Activated naive CD8-positive, alpha-beta T cell treated with anti-CD3 and anti-CD28 coated beads, Interleukin-2, amount 50 U/mL, for 24 hours (primary cell): Measurements from ENCODE around the gene ASB16.

Experiments
- ATAC-seq: fragments of 150-1000 bp; cut with Tn5 transposase; one replicate; pipeline ENCODE4 v1.10.0; 2021
- DNase-seq: peaks from one replicate; pipeline ENCODE4 v3.0.0; 2021
- H3K27ac Mint-ChIP-seq: one replicate; pipeline ENCODE4 v1.8.0; 2021; ENCODE audit warnings: mild to moderate bottlenecking, mixed read lengths
- H3K27me3 Mint-ChIP-seq: one replicate; pipeline ENCODE4 v1.8.0; 2021; ENCODE audit warnings: mixed read lengths
- H3K36me3 Mint-ChIP-seq: one replicate; pipeline ENCODE4 v1.8.0; 2021; ENCODE audit warnings: low read depth, mixed read lengths
- H3K4me1 Mint-ChIP-seq: one replicate; pipeline ENCODE4 v1.8.0; 2021; ENCODE audit warnings: mixed read lengths
- H3K4me3 Mint-ChIP-seq: one replicate; pipeline ENCODE4 v1.8.0; 2021; ENCODE audit warnings: mild to moderate bottlenecking, moderate library complexity, mixed read lengths
- H3K9me3 Mint-ChIP-seq: one replicate; pipeline ENCODE4 v1.8.0; 2021; ENCODE audit warnings: mixed read lengths

ASB16 gene

DNA sequence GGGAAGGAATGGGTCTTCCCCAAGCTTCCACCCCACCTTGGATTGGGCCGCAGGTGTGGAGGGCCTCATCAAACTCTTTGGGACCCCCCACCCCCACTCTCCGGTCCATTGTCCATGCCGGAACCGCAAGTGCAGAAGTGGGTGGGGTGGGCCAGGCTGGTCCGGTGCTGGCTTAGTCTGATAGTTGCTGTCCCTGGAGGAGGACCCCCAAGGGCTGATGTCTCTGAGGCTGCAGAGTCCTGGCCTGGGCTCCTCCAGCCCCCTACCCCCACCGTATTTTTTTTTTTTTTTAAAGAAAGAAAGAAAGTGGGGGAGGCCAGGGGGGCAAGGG is 36.3 kb downstream of the ASB16 start:
- Mint-ChIP-seq H3K27ac (no peak overlapping the region), H3K27me3 (no peaks in the 10 kb centered on the region), H3K36me3 (peaks cover 34% of the 10 kb centered on the region), H3K4me1 (peaks cover 50% of the 10 kb centered on the region), H3K9me3 (no peaks in the 10 kb centered on the region), H3K4me3 (no peak overlapping the region)
- DNase-seq (no peak), ATAC-seq (no peak)

DNA sequence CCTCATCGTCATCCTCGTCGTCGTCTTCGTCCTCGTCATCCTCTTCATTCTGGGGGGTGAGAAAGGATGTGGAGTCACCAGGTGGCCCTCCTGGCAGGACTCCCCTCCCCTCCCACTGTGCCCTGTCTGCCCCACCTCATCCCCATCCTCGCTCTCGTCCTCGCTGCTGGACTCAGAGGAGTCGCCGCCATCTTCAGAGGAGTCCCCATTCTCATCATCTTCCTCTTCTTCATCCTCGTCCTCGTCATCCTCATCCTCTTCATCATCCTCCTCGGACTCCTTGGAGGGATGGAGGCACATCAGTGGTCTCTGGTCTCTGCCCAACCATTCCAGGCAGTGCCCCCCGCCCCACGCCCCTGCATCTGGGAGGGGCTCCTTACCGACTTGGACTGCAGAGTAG is 36.8 kb downstream of the ASB16 start:
- no peak for DNase-seq
- Mint-ChIP-seq H3K4me3 (no peak overlapping the region), H3K9me3 (no peaks in the 10 kb centered on the region), H3K27ac (no peak overlapping the region), H3K4me1 (peaks cover 52% of the 10 kb centered on the region), H3K27me3 (no peaks in the 10 kb centered on the region), H3K36me3 (peaks cover 34% of the 10 kb centered on the region)
- no peak for ATAC-seq

DNA sequence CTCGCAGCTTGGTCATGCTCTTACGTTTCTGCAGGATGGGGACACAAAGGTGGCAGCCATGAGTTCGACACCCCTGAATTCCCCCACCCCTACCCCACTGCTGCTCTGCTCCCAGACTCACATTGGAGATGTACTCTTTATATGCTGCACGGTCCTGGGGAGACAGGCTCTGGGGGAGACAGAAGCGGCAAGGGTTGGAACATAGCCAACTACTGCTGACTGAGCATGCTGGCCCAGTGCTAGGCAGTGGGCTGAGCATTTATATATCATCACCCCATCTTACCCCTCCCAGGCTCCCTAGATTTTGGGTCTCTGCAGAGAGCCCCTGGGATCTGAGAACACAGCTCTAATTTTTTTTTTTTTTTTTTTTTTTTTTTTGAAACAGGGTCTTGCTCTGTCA is 37.2 kb downstream of the ASB16 start:
- Mint-ChIP-seq H3K4me1 (peaks cover 54% of the 10 kb centered on the region), H3K9me3 (no peaks in the 10 kb centered on the region), H3K27ac (peak overlapping the region; percentile 90), H3K36me3 (peaks cover 34% of the 10 kb centered on the region), H3K27me3 (no peaks in the 10 kb centered on the region), H3K4me3 (no peak overlapping the region)
- no peak for DNase-seq
- ATAC-seq, result no peak

DNA sequence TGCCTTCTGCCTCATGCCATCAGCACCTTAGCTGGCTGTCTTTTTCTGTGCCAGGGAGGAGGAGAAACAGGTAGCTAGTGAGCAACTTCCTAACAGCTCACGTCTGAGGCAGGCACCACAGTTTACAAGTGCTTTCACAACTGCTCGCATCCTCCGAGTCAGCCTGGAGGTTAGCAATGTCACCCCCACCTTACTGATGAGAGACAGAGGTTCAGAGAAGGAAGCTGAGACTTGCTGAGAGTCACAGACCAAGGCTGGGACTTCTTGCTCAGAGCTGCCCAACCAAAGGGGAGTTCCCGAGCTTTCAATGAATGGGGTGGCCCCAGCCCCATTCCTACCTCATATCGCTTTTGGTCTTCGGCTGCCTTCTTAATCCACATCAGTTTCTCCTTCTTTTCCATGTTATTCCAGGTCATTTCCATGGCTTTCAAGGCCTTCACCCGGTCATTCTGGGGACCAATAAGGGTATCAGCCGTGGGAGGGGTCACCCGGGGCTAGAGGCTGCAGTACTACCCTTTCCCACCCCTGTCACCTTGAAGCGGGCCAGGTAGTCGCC is 39.4 kb downstream of the ASB16 start:
- H3K27ac Mint-ChIP-seq, result peak overlapping the region; percentile 90
- peak; percentile 64 for ATAC-seq
- peak; percentile 47 for DNase-seq
- H3K36me3 Mint-ChIP-seq, result peaks cover 55% of the 10 kb centered on the region
- H3K9me3 Mint-ChIP-seq, result no peaks in the 10 kb centered on the region
- H3K4me1 Mint-ChIP-seq, result peaks cover 58% of the 10 kb centered on the region
- peak overlapping the region; percentile 76 for H3K4me3 Mint-ChIP-seq
- H3K27me3 Mint-ChIP-seq, result no peaks in the 10 kb centered on the region

DNA sequence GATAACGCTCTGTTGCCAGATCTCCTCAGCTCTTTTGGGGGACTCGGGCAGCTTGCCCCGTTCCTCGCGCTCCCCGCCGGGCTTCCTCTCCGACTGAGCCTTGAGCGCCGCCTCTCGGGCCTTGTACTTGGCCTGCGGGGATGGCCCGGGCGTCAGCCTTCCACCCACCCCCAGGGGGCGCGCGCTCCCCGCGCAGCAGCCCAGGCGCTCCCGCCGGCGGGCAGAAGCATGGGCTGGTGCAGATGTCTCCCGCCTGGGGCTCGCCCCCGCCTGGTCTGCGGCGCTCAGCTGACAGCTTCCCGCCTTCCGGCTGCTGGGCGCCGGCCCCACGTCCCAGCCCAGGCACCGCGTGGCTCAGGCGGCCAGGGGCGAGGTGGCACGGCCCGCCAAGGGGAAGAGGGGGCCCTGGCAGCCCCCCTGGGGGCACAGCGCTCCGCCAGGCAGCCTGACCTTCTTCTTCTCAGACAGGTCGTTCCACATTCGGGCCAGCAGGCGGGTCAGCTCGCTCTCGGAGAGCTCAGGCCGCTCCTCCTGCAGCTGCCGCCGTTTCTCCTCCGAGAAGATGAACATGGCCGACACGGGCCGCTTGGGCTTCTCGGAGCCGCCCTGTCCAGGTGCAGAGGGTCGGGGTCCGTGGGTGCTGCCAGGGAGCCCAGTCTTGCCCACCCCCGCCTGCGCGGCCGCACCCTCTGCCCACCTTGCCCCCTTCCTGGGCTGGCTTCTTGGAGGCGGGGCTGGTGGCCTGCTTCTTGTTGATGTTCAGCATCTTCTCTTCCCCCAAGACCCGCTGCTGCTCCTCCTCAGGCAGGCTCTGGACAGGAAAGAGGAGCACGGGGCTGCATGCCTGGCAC is 40.1 kb downstream of the ASB16 start:
- peaks cover 61% of the 10 kb centered on the region for H3K36me3 Mint-ChIP-seq
- peaks cover 64% of the 10 kb centered on the region for H3K4me1 Mint-ChIP-seq

DNA sequence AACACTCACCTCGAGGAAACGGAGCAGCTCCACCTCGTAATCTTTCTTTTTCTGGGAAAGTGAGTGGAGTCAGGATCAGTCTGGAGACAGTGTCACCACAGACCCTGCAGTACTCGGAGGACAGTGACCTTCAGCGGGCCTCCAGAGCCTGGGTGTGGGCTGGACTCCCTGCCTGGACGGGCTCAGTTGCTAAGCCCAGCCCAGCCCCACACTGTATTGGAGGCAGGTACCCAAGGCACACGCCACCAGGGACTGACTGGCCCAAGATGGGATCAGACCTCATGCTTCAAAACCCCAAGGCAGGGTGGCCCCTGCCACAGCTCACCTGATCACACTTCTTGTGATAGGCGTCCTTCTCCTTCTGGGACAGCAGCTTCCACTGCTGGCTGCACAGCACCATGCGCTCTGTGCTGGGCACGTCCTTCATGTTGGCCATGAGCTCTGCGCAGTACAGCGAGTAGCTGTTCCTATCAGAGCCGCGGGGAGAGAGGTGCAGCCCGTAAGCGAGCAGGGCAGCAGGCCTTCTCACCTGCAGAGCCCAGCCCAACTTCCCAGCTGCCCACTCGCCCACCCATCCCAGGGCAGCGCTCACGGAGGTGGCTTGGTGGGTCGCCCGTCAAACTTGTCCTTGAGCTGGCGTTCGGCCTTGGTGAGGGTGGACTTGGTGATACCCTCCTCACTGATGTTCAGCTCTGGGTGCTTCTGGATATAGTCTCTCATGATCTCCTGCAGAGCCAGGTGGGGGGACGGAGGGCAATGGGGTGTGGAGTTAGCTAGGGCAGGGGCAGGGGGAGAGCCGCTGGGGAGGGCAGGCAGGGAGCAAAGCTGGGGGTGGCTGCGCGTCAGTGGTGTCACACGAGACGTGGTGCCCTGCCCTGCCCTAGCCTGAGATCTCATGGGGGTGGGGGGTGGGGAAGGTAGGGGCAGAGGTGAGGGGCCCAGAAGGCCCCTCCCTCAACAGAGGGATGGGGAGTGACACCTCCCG is 41.1 kb downstream of the ASB16 start:
- peaks cover 72% of the 10 kb centered on the region for H3K4me1 Mint-ChIP-seq
- no peak for ATAC-seq
- H3K9me3 Mint-ChIP-seq, result no peaks in the 10 kb centered on the region
- peak overlapping the region; percentile 81 for H3K27ac Mint-ChIP-seq
- H3K27me3 Mint-ChIP-seq, result no peaks in the 10 kb centered on the region
- DNase-seq, result no peak
- H3K4me3 Mint-ChIP-seq, result peak overlapping the region; percentile 26
- peaks cover 67% of the 10 kb centered on the region for H3K36me3 Mint-ChIP-seq

More for the DNA sequence above, 40.1 kb downstream of the ASB16 start:
- Mint-ChIP-seq H3K9me3 (no peaks in the 10 kb centered on the region), H3K4me3 (peak overlapping the region; percentile 76), H3K27me3 (no peaks in the 10 kb centered on the region), H3K27ac (peak overlapping the region; percentile 90)
- DNase-seq, result peak; percentile 93
- peak; percentile 88 for ATAC-seq

DNA sequence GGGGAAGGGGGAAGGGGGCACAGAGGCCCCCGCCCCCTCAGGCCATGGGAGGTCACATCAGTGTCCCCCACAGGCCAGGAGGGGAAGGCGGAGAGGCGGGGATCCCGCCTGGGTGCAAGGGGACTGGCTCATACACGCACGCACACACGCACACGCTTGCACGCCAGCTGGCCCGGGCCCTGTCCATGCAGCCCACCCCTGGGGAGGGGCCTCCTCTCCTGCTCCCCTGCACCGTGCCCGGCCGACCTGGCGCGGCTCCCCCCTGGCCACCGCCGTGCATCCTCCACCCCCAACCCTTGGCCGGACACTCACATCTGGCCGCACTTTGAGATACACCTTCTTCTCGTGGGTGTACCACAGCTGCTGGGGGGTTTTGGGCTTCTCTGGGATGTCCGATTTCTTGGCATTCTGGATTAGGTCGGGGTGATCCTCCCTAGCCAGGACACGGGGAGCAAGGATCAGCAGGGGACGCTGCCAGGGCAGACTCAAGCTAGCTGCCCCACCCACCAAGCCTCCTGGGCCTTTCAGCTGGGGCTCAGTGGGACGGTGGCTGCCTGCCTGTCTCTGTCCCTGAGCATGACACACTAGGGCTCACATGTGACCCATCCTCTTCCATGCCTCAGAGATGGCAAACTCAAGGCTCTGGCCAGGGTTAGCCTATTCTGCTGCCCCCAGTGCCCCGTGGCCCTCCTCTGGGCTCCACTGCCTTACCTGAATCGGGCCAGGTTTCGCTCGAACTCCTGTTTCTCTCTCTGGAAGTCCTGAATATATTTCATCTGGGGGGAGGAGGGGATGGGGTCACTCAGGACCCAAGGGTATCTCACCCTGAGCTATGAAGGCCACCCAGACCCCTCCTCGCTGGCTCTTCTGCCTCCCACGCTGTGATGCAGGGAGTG is 42.3 kb downstream of the ASB16 start:
- ATAC-seq (no peak), DNase-seq (no peak)
- Mint-ChIP-seq H3K27me3 (no peaks in the 10 kb centered on the region), H3K4me1 (peaks cover 81% of the 10 kb centered on the region), H3K36me3 (peaks cover 71% of the 10 kb centered on the region), H3K9me3 (no peaks in the 10 kb centered on the region), H3K27ac (peak overlapping the region; percentile 83), H3K4me3 (peak overlapping the region; percentile 49)

DNA sequence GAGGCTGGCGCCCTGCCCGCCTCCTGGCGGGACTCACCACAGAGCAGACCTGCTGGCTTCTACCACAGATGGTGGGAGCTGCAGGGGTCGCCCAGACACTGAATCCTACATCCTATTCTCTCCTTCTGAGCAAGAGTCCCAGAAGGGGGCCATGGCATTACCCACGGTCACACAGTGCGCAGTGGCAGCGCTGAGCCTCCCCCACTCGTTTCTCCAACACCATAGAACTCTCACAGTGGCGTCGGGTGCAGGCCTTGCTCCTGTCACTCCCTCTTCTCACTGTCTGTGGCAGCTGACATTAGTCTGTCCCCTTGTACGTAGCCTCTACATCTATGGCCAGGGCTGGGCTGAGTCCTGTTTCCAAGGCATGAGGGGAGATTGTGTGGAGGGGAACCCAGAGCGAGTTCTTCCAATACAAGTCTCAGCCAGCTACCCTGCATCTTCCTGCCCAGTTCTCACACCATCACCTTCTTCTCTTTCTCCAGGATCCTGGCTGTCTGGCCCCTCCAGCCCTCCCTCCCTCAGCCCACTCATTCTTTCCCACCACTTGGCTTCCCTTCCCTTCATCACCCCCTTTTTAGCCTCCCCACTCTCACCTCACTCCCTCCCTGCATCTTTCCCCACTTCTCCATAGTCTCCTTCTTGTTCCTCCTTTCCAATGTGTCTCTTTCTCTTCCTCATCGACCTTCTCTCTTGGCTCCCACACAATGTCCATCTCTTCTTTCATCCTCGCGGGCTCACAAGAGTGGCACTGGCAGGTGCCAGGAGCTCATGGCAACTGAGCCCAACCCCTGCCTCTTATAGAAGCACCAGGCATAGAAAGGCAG is 43.1 kb downstream of the ASB16 start:
- Mint-ChIP-seq H3K4me3 (peak overlapping the region; percentile 32), H3K27ac (peak overlapping the region; percentile 99), H3K27me3 (no peaks in the 10 kb centered on the region), H3K9me3 (no peaks in the 10 kb centered on the region), H3K36me3 (peaks cover 64% of the 10 kb centered on the region), H3K4me1 (peaks cover 74% of the 10 kb centered on the region)
- ATAC-seq, result no peak
- no peak for DNase-seq

DNA sequence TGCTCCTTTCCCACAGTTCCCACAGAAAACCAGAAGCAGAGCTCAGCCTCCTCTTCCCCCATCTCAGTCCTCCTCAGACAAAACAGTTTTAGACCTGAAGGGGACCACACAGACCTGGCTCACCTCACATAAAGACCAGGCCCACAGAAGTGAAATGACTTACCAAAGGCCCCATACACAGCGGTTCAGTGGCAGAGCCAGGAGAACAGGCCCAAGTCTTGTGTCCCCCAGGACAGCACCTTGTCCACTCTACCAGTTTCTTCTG is 43.7 kb downstream of the ASB16 start:
- Mint-ChIP-seq H3K27ac (peak overlapping the region; percentile 99), H3K27me3 (no peaks in the 10 kb centered on the region), H3K36me3 (peaks cover 60% of the 10 kb centered on the region), H3K4me1 (peaks cover 70% of the 10 kb centered on the region), H3K4me3 (peak overlapping the region; percentile 32), H3K9me3 (no peaks in the 10 kb centered on the region)
- ATAC-seq (no peak), DNase-seq (no peak)

DNA sequence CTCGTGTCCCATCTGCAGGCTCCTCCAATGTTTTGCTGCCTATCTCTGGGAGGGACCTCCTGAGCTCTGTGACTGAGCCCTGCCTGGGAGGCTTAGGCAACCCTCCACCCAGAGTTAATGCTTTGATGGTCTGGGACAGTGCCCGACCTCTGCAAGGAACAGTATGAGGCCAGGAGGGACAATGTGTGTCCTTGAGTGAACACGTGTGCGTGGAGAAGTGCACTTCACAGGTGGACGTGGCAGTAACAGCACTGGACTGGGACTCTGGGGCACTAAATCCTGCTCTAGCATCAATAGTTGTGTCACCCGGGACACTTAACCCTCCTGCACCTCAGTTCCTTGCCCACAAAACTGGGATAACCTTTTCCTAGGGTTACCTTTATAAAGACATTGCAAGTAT is 44.4 kb downstream of the ASB16 start:
- H3K9me3 Mint-ChIP-seq, result no peaks in the 10 kb centered on the region
- H3K27me3 Mint-ChIP-seq, result no peaks in the 10 kb centered on the region
- H3K4me1 Mint-ChIP-seq, result peaks cover 63% of the 10 kb centered on the region
- peaks cover 53% of the 10 kb centered on the region for H3K36me3 Mint-ChIP-seq
- DNase-seq (no peak), ATAC-seq (no peak)
- H3K27ac Mint-ChIP-seq, result peak overlapping the region; percentile 99
- H3K4me3 Mint-ChIP-seq, result peak overlapping the region; percentile 95

DNA sequence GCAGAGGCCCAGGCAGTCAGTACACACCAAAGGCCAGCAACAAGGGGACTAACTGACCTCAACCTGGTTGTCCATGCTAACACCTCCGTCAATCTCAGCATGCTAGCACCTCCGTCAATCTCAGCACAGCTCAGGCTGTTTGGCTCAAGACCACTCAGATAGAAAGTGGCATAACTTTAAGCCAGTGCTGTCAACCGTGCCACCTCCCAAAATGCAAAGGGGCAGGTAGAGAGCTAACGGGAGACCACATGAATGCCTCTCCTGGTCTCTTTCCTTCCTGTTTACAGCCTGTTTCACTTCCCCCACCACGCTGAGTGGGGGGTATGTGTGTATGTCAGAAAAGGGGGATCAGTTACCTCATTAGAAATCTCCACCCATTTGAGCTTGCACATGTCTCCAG is 45.7 kb downstream of the ASB16 start:
- H3K27ac Mint-ChIP-seq, result peak overlapping the region; percentile 99
- H3K4me1 Mint-ChIP-seq, result peaks cover 56% of the 10 kb centered on the region
- H3K36me3 Mint-ChIP-seq, result peaks cover 50% of the 10 kb centered on the region
- H3K27me3 Mint-ChIP-seq, result no peaks in the 10 kb centered on the region
- DNase-seq (peak; percentile 53), ATAC-seq (peak; percentile 5)
- H3K9me3 Mint-ChIP-seq, result no peaks in the 10 kb centered on the region
- peak overlapping the region; percentile 95 for H3K4me3 Mint-ChIP-seq

DNA sequence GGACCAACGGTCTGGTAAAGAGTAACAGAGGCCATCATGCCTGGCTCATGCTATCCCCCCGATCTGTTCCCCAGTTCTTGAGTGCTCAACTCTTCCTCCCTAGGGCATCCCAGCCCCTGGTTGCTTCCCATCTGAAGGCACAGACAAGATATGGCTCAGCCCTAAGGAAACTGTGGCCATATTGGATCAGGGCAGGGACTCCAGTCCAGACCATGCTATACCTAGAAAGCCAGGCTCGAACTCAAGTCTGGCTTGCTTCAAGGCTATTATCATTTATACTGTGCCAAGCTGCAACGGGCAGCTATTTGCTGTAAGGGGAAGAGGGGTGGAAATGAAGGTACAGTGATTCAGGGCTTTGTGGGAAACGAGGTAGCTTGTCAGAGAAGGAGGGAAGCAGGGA is 46.2 kb downstream of the ASB16 start:
- Mint-ChIP-seq H3K27me3 (no peaks in the 10 kb centered on the region), H3K36me3 (peaks cover 50% of the 10 kb centered on the region), H3K4me3 (peak overlapping the region; percentile 95), H3K9me3 (no peaks in the 10 kb centered on the region), H3K4me1 (peaks cover 57% of the 10 kb centered on the region), H3K27ac (peak overlapping the region; percentile 99)
- DNase-seq, result no peak
- no peak for ATAC-seq

DNA sequence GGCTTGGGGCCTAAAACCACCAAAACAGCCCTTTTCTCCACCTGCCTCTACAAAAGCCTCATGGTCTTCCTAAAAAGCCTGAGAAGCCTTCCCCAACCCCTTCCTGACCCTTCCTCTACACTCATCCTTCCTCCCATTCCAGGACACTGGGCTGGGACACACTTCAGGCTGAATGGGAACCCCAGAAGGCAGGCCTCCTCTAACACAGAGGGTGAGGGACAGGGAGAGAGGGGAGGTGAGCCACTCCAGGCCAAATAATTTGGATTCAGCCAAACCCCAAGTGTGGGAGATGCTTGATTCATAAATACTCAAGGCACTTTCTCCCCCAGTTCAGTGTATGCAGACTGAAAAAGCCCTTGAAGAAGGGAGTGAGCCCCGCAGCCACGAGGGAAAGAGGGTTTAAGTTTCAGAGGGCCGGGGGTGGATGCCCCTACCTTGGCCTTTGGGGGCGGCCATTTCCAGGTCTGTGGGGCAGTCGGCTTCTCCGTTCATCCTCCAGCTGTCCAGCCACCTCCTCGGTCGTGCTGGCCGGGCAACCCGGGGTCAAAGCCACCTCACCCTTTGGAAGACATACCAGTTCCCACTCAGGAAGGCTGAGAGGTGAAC is 47.3 kb downstream of the ASB16 start:
- DNase-seq (no peak), ATAC-seq (no peak)
- Mint-ChIP-seq H3K4me3 (peak overlapping the region; percentile 95), H3K27ac (peak overlapping the region; percentile 99), H3K27me3 (no peaks in the 10 kb centered on the region), H3K9me3 (no peaks in the 10 kb centered on the region), H3K4me1 (peaks cover 62% of the 10 kb centered on the region), H3K36me3 (peaks cover 48% of the 10 kb centered on the region)
